Heart left ventricle (tissue), 16 donors: ENCODE measurements around the gene MYBBP1A. TPM values are rescaled to one million over a fixed set of nuclear protein-coding genes. Genes with fewer than 3 reads are reported as not detected.

Experiments used
- ATAC-seq, 4 donors: fragments of 200-7000 bp; cut with Tn5 transposase; one replicate each; pipeline ENCODE4 v1.9.1; 2020 to 2022; ENCODE audit warnings: moderate library complexity in 4 of 4, mild to moderate bottlenecking in 3 of 4, moderate number of reproducible peaks in 1 of 4
- DNase-seq, 5 donors: peaks; one replicate each; pipeline ENCODE4 v3.0.0-alpha.2; 2020
- H3K27ac ChIP-seq, 12 donors: fragments of 200-600 bp; sonication (generic) in 4 of 12; one replicate each; pipeline versions ENCODE4 v1.5.0 to v1.8.0; 2016 to 2022; ENCODE audit warnings: mild to moderate bottlenecking in 2 of 12
- H3K27me3 ChIP-seq, 9 donors: fragments of 200-600 bp; sonication (generic) in 2 of 9; one replicate each; pipeline versions ENCODE4 v1.5.1 to v1.8.0; 2016 to 2022; ENCODE audit warnings: mild to moderate bottlenecking in 3 of 9
- H3K36me3 ChIP-seq, 9 donors: fragments of 200-600 bp; sonication (generic) in 2 of 9; one replicate each; pipeline versions ENCODE4 v1.5.0 to v1.8.0; 2018 to 2022; ENCODE audit warnings: mild to moderate bottlenecking in 2 of 9
- H3K4me1 ChIP-seq, 12 donors: fragments of 200-600 bp; sonication (generic) in 4 of 12; one replicate each; pipeline versions ENCODE4 v1.5.0 to v1.8.0; 2016 to 2022; ENCODE audit warnings: mild to moderate bottlenecking in 3 of 12
- H3K4me3 ChIP-seq, 12 donors: fragments of 200-600 bp; sonication (generic) in 4 of 12; one replicate each; pipeline versions ENCODE4 v1.5.0 to v1.8.0; 2017 to 2022; ENCODE audit warnings: mild to moderate bottlenecking in 9 of 12, moderate library complexity in 4 of 12
- H3K9me3 ChIP-seq, 12 donors: fragments of 200-600 bp; sonication (generic) in 4 of 12; one replicate each; pipeline versions ENCODE4 v1.5.0 to v1.8.0; 2016 to 2022; ENCODE audit warnings: mild to moderate bottlenecking in 1 of 12
- POLR2A ChIP-seq, 2 donors: fragments of 450-650 bp; IDR thresholded peaks; one replicate each; pipeline ENCODE4 v1.6.1; 2017; ENCODE audit warnings: antibody characterized with exemption in 2 of 2, mild to moderate bottlenecking in 2 of 2, moderate library complexity in 2 of 2
- WGBS, 4 donors: extraction: QIAGEN DNeasy Blood & Tissue Kit in 2 of 4; methylation state at CpG; one replicate each; pipeline versions ENCODE4 v1.1.5 to v1.1.7; 2013 to 2018; 5-methylcytosine and 5-hydroxymethylcytosine counted together
- intact Hi-C, 10 donors: fragments of 100-400 bp; cut with DNase I; formaldehyde crosslinking; loops; one replicate each; pipeline versions ENCODE4 v1.11.1 to v1.14.2; 2022
- polyA plus RNA-seq, 2 donors: library from polyadenylated mRNA; stranded (reverse); fragments of 200-250 nt; gene quantifications; one replicate each; pipeline ENCODE4 v1.2.3, GENCODE V29; 2013
- total RNA-seq, 9 donors: library from RNA; depleted of rRNA in 2 of 9; stranded (reverse); fragments of >200 nt in 2 of 9; fragmentation: NEBNext Ultra II Directional in 3 of 9; extraction: Animal tissue kit (Norgen Biotek cat#: 25700) in 3 of 9; gene quantifications; one replicate each; pipeline versions ENCODE4 v1.1.0 to v1.2.4, GENCODE V29; 2016 to 2023
- TF ChIP-seq, protein P1 (sequence below), 12 donors: fragments of 200-600 bp; sonication (generic) in 4 of 12; IDR thresholded peaks; one replicate each; pipeline versions ENCODE4 v1.5.0 to v1.8.0; 2018 to 2022; ENCODE audit warnings: antibody characterized with exemption in 12 of 12, mild to moderate bottlenecking in 5 of 12
- donor health status: ischemic (EF 13 %, LVEDD 7.1; RV severe dilation, severe dysfunction).
- donor health status: healthy with polysubstance abuse.
- donor health status: DM: no; HTN: yes; CAD: no.
- donor health status: DM: no; HTN: no; CAD: no.
- donor health status: ischemic (EF 25% LVEDD 6.9; RV normal size, moderate dysfunction).
- donor health status: ischemic (EF 25% LVEDD 5.7; RV mildly dilated, moderate dysfunction).
- donor health status: healthy.
- donor health status: DM: yes; HTN: yes; CAD: no.
- donor health status: ischemic (EF 35%, LVEDD 5.7; RV mildly dilated, moderate dysfunction).
- donor health status: nonischemic (EF 11% LVEDD 7.7; RV severe dilation, severe dysfunction).
- donor health status: DM: yes; HTN: yes; CAD: no.
- donor health status: PGD.
- donor health status: ischemic (EF 29% LVEDD 5.4; RV normal size, mild dysfunction).
- donor health status: nonischemic (EF 23%, LVEDD 6.1; RV moderate dilation, normal function).

The MYBBP1A gene
- total and polyA plus RNA-seq, 11 donors: 15.5 to 34.8 (median 24.4) TPM

DNA sequence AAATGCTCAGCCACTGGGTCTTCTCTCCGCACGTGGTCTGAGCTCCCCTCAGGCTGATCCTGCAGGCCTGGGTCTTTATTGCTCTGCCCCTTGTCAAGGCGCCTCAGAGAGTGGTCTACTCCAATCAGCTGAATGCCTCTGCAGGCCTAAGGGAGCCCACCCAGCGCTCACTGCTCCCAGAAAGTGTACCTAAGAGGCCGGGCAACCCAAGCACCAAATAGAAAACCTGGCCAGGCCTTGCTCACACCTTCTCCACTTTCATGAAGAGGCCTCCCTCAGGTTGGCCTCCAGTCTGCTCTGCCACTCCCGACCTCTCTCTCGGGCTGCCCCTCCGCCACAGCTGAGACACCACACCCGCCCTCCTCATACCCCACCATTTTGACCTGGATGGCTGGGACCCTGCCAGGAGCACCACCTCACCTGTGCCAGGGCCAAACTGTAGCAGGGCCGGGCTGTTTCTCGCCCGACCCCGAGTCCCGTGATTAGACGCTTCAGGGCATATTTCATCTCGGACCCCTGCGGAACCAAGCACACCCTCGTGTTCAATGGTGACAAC lies 665 bp downstream of the MYBBP1A start:
- peak in 1 of 5 donors; percentile 29 for DNase-seq

DNA sequence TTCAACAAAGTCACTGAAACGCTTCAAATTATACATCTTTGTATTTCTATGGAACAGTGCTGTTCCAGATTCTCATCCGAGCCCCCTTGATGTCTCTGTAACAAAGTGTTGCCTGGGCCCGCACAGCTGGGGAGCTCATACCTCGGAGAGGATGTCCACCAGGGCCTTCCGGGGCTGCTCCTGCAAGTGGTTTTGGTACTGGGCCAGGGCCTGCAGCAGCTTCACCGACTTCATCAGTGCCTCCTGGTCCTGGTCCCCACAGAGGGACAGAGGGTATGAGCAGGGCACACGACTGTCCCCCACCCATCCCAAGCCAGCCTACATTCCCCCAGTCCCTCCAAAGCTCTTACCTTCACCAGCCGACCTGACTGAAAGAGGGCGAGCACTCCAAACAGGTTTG lies 1.5 kb downstream of the MYBBP1A start:
- H3K9me3 ChIP-seq: no peaks in the 10 kb centered on the region
- H3K4me1 ChIP-seq: peaks cover 3 to 23% (median 17%) of the 10 kb centered on the region in 12 donors
- peak overlapping the region in 2 of 12 donors; percentile 64 to 87 for H3K4me3 ChIP-seq
- no peak for ATAC-seq
- no peak overlapping the region for H3K27ac ChIP-seq
- peaks cover 0 to 51% (median 48%) of the 10 kb centered on the region in 9 donors for H3K36me3 ChIP-seq
- no peak for TF ChIP-seq POLR2A (IDR thresholded peaks at IDR 0.05)
- TF ChIP-seq, protein P1, sequence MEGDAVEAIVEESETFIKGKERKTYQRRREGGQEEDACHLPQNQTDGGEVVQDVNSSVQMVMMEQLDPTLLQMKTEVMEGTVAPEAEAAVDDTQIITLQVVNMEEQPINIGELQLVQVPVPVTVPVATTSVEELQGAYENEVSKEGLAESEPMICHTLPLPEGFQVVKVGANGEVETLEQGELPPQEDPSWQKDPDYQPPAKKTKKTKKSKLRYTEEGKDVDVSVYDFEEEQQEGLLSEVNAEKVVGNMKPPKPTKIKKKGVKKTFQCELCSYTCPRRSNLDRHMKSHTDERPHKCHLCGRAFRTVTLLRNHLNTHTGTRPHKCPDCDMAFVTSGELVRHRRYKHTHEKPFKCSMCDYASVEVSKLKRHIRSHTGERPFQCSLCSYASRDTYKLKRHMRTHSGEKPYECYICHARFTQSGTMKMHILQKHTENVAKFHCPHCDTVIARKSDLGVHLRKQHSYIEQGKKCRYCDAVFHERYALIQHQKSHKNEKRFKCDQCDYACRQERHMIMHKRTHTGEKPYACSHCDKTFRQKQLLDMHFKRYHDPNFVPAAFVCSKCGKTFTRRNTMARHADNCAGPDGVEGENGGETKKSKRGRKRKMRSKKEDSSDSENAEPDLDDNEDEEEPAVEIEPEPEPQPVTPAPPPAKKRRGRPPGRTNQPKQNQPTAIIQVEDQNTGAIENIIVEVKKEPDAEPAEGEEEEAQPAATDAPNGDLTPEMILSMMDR (IDR thresholded peaks at IDR 0.05): no peak
- 64 to 74% (median 68%) methylated on average over 8 to 9 of the region's 9 CpGs for WGBS, 4 donors
- DNase-seq: peak in 1 of 5 donors; percentile 24
- H3K27me3 ChIP-seq: no peaks in the 10 kb centered on the region
- intact Hi-C loops: no loop called here

More for the DNA sequence above, 665 bp downstream of the MYBBP1A start:
- H3K27me3 ChIP-seq: no peaks in the 10 kb centered on the region
- peaks cover 3 to 23% (median 17%) of the 10 kb centered on the region in 12 donors for H3K4me1 ChIP-seq
- ATAC-seq: peak in 1 of 4 donors; percentile 3
- TF ChIP-seq POLR2A (IDR thresholded peaks at IDR 0.05): no peak
- TF ChIP-seq, protein P1 (IDR thresholded peaks at IDR 0.05): no peak
- H3K9me3 ChIP-seq: no peaks in the 10 kb centered on the region
- H3K36me3 ChIP-seq: peaks cover 0 to 42% (median 40%) of the 10 kb centered on the region in 9 donors
- WGBS, 4 donors: 18 to 26% (median 20%) methylated on average over 14 to 18 of the region's 18 CpGs
- H3K27ac ChIP-seq: peak overlapping the region in 11 of 12 donors; percentile 81 to 93 (median 87)
- peak overlapping the region; percentile 43 to 94 (median 80) for H3K4me3 ChIP-seq
- intact Hi-C loops: no loop called here

DNA sequence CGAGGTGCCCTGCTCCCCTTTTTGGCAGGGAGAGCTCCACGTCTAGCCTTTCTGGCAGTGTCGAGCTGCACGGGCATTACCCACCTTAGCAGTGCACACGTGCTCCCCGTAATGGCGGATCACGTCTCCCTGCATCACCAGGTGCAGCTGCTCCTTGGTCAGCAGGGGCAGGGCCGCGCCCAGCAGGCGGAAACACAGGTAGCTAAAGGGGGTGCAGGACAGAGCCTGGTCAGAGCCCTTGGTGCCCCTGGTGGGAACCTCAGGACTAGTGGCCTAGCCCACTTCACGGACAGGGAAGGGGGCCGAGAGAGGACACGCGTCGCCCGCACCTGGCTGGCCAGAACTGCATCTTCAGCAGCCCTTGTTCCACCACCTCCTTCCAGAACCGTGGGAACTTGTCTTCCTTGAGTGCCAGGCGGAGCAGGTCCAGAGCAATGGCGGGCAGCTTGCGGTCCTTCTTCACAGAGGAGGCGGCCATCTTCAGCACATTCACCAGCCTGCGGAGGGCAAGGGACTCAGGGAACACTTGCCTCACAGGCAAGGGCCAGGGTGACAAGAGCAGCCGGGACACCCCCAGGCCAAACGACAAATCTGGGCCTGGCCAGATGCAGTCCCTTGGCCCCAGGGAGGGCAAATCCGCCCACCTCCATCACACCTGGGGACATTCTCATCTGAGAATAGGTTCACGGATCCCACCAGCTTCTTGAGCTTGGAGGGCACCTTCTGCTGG lies 3.2 kb downstream of the MYBBP1A start:
- H3K4me1 ChIP-seq: peaks cover 3 to 23% (median 17%) of the 10 kb centered on the region in 12 donors
- H3K36me3 ChIP-seq: peaks cover 0 to 68% (median 65%) of the 10 kb centered on the region in 9 donors
- ATAC-seq: no peak
- H3K9me3 ChIP-seq: no peaks in the 10 kb centered on the region
- intact Hi-C loops: no loop called here
- H3K4me3 ChIP-seq: no peak overlapping the region
- DNase-seq: peak in 1 of 5 donors; percentile 19
- H3K27me3 ChIP-seq: no peaks in the 10 kb centered on the region
- H3K27ac ChIP-seq: no peak overlapping the region
- no peak for TF ChIP-seq POLR2A (IDR thresholded peaks at IDR 0.05)
- TF ChIP-seq, protein P1 (IDR thresholded peaks at IDR 0.05): no peak
- WGBS, 4 donors: 94 to 97% (median 94%) methylated on average over 19 to 27 of the region's 27 CpGs

DNA sequence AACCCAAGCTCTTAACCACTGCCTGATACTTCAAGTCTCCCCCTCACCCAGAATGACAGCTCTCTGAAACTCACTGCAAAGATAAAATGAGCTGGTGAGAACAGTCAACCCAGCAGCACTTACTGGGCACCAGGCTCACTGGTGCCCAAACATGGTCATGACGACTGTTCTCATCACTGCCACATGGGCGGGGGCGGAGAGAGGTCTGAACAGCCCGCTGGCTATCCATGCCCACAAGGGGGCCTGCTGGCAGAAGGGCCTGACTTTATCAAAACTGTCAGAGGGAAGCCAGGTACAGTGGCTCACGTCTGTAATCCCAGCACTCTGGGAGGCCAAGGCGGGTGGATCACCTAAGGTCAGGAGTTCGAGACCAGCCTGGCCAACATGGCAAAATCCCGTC lies 4.0 kb downstream of the MYBBP1A start:
- Histone ChIP-seq H3K9me3 (no peaks in the 10 kb centered on the region), H3K27ac (no peak overlapping the region), H3K4me3 (no peak overlapping the region), H3K27me3 (no peaks in the 10 kb centered on the region), H3K36me3 (peaks cover 0 to 76% (median 72%) of the 10 kb centered on the region in 9 donors), H3K4me1 (peaks cover 3 to 21% (median 15%) of the 10 kb centered on the region in 12 donors)
- peak in 1 of 5 donors; percentile 15 for DNase-seq
- intact Hi-C loops: no loop called here
- 82 to 84% (median 83%) methylated on average over 8 of the region's 8 CpGs for WGBS, 4 donors
- TF ChIP-seq, protein P1 (IDR thresholded peaks at IDR 0.05): no peak
- TF ChIP-seq POLR2A (IDR thresholded peaks at IDR 0.05): no peak
- no peak for ATAC-seq
